Measurements from ENCODE around the gene ASB7.
"Not testable (repeated sequence)": the region's sequence is repeated elsewhere in the genome, so short reads cannot be mapped to it uniquely, and the experiment has no call there.

ASB7 gene
- 23.4 to 31.0 reads per million in 2 donors for total RNA-seq

- peak; percentile 99 to 100 (median 100) for DNase-seq
Measured at GRCh38 chr15:100602064-100602822, at the start of gene ASB7, which contains the start of gene LINS1. ASB7 (plus strand) TSS chr15:100602589; CDS start chr15:100612217, 9,628 bp downstream. LINS1 (minus strand) TSS chr15:100602184; CDS start chr15:100580842, 21,342 bp downstream.

- DNase-seq, result no peak
Measured at GRCh38 chr15:100553468-100553867, 48.9 kb upstream of the ASB7 start.

GRCh38 chr15:100558771-100559254 lies 43.6 kb upstream of the ASB7 start:
- DNase-seq, result peak in 1 of 5 experiments; percentile 8

GRCh38 chr15:100559330-100559729 lies 43.1 kb upstream of the ASB7 start:
- DNase-seq, result no peak

- DNase-seq, result no peak
Measured at GRCh38 chr15:100560323-100560722, 42.1 kb upstream of the ASB7 start.

GRCh38 chr15:100565591-100565990 lies 36.8 kb upstream of the ASB7 start:
- DNase-seq, result no peak

- DNase-seq, result no peak
Measured at GRCh38 chr15:100566850-100567628, 35.4 kb upstream of the ASB7 start.

- DNase-seq, result no peak
Measured at GRCh38 chr15:100569391-100569790, 33.0 kb upstream of the ASB7 start.

GRCh38 chr15:100570275-100570674 lies 32.1 kb upstream of the ASB7 start:
- DNase-seq, result no peak

GRCh38 chr15:100570735-100571313 lies 31.6 kb upstream of the ASB7 start:
- peak in 1 of 5 experiments; percentile 20 for DNase-seq

- no peak for DNase-seq
Measured at GRCh38 chr15:100571592-100572167, 30.7 kb upstream of the ASB7 start.

GRCh38 chr15:100572362-100572983 lies 29.9 kb upstream of the ASB7 start:
- peak in 1 of 5 experiments; percentile 37 for DNase-seq

- DNase-seq, result no peak
Measured at GRCh38 chr15:100573526-100573925, 28.9 kb upstream of the ASB7 start.

GRCh38 chr15:100580414-100580813 lies 22.0 kb upstream of the ASB7 start:
- peak in 1 of 5 experiments; percentile 66 for DNase-seq

GRCh38 chr15:100588638-100589242 lies 13.6 kb upstream of the ASB7 start:
- peak in 1 of 5 experiments; percentile 42 for DNase-seq

GRCh38 chr15:100591163-100591562 lies 11.2 kb upstream of the ASB7 start:
- not testable (repeated sequence) for DNase-seq

GRCh38 chr15:100591835-100592234 lies 10.6 kb upstream of the ASB7 start:
- DNase-seq, result no peak

- DNase-seq, result peak in 1 of 5 experiments; percentile 43
Measured at GRCh38 chr15:100592898-100593297, 9.5 kb upstream of the ASB7 start.

- no peak for DNase-seq
Measured at GRCh38 chr15:100593431-100593830, 9.0 kb upstream of the ASB7 start.

- peak in 1 of 5 experiments; percentile 22 for DNase-seq
Measured at GRCh38 chr15:100595964-100596363, 6.4 kb upstream of the ASB7 start.

GRCh38 chr15:100596792-100597191 lies 5.6 kb upstream of the ASB7 start:
- peak; percentile 51 to 98 (median 85) for DNase-seq

GRCh38 chr15:100597862-100598261 lies 4.5 kb upstream of the ASB7 start:
- DNase-seq, result peak in 1 of 5 experiments; percentile 54

All from T-helper 2 cell (primary cell).